ENCODE data around the gene DNAH17.

The DNAH17 gene

DNA sequence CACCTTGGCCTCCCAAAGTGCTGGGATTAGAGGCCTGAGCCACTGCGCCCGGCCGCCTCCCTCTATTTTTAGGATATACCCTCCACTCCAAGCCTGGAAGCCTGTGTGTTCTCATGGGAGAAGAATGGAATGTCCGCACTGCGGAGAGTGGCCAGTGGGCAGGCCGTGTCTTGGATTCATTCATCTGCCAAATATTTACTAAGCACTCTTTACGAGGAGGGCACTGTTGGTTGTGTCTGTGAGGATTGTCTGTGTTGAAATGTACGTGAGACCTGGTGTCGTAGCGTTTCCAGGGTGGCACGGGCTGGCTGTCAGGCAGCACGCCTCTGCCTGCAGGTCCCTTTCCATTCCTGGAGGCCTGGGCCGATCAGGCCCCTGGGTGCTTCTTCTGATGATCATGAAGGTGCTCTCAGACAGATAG is 179.5 kb downstream of the DNAH17 start:
- Histone ChIP-seq H3K27ac (no peak overlapping the region), H3K4me2 (ENCODE audit: low read length) (no peak overlapping the region), H3K27me3 (ENCODE audit: control insufficient read depth, insufficient read depth, low read length) (no peaks in the 10 kb centered on the region), H3K4me1 (peaks cover 4% of the 10 kb centered on the region), H3K9me3 (ENCODE audit: control insufficient read depth, low read length) (no peaks in the 10 kb centered on the region), H3K9ac (no peak overlapping the region), H2AFZ (no peak overlapping the region), H3K4me3 (ENCODE audit: low read depth, low read length) (no peak overlapping the region), H3K79me2 (peaks cover 75% of the 10 kb centered on the region), H3K36me3 (ENCODE audit: control insufficient read depth, insufficient read depth, low read length) (no peaks in the 10 kb centered on the region)
- TF ChIP-seq, protein P1, sequence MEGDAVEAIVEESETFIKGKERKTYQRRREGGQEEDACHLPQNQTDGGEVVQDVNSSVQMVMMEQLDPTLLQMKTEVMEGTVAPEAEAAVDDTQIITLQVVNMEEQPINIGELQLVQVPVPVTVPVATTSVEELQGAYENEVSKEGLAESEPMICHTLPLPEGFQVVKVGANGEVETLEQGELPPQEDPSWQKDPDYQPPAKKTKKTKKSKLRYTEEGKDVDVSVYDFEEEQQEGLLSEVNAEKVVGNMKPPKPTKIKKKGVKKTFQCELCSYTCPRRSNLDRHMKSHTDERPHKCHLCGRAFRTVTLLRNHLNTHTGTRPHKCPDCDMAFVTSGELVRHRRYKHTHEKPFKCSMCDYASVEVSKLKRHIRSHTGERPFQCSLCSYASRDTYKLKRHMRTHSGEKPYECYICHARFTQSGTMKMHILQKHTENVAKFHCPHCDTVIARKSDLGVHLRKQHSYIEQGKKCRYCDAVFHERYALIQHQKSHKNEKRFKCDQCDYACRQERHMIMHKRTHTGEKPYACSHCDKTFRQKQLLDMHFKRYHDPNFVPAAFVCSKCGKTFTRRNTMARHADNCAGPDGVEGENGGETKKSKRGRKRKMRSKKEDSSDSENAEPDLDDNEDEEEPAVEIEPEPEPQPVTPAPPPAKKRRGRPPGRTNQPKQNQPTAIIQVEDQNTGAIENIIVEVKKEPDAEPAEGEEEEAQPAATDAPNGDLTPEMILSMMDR (IDR thresholded peaks at IDR 0.05): no peak

DNA sequence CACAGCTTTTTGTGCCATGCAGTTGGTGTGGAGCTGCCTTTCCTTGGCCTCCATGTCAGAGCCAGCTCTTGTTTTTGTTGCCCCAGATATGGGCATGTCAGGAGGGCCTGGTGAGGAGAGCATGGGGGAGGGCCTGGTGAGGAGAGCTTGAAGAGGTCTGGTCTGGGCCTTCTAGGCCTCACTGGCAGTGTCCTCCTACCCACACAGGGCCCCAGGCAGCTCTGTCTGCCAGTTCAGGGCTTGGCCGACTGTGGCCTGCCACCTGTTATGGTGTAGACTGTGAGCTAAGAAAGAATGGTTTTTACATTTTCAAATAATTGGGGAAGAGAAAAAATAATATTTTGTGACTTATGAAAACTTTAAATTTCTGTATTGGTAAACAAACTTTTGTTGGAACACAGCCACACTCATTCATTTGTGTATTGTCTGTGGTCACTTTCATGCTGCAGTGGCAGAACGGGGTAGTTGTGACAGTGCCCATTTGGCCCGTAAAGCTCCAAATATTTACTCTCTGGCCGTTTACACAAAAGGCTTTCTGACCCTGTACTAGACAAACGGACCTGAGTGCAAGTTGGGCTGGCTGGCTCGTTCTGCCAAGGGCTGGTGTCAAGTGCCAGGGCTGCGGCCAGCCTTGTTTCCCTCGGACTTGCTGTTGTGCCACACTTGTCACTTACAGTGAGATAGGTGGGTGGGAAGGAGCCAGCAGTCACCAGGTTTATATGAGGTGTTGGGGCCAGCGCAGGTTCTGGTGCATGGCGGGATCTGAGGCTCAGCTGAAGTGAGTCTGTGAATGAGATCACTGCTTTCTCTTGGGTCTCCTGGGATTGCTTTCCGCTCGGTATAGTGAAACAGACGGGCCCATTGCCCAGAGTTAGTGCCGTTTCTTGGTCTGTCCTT is 180.5 kb downstream of the DNAH17 start:
- Histone ChIP-seq H2AFZ (no peak overlapping the region), H3K36me3 (ENCODE audit: control insufficient read depth, insufficient read depth, low read length) (no peaks in the 10 kb centered on the region), H3K27ac (no peak overlapping the region), H3K9ac (no peak overlapping the region), H3K4me1 (peaks cover 4% of the 10 kb centered on the region), H3K4me3 (ENCODE audit: low read depth, low read length) (no peak overlapping the region), H3K9me3 (ENCODE audit: control insufficient read depth, low read length) (no peaks in the 10 kb centered on the region), H3K4me2 (ENCODE audit: low read length) (no peak overlapping the region), H3K79me2 (peaks cover 78% of the 10 kb centered on the region), H3K27me3 (ENCODE audit: control insufficient read depth, insufficient read depth, low read length) (no peaks in the 10 kb centered on the region)
- TF ChIP-seq, protein P1 (IDR thresholded peaks at IDR 0.05): no peak

GRCh38 chr17:78395155-78395554 is 182.0 kb downstream of the DNAH17 start:
- H3K4me1 ChIP-seq: peaks cover 4% of the 10 kb centered on the region
- no peak overlapping the region for H3K27ac ChIP-seq
- H3K4me3 ChIP-seq (ENCODE audit: low read depth, low read length): no peak overlapping the region
- TF ChIP-seq, protein P1 (IDR thresholded peaks at IDR 0.05): no peak
- no peak overlapping the region for H3K4me2 ChIP-seq (ENCODE audit: low read length)
- no peaks in the 10 kb centered on the region for H3K36me3 ChIP-seq (ENCODE audit: control insufficient read depth, insufficient read depth, low read length)
- H3K9me3 ChIP-seq (ENCODE audit: control insufficient read depth, low read length): no peaks in the 10 kb centered on the region
- H3K79me2 ChIP-seq: peaks cover 92% of the 10 kb centered on the region
- H3K9ac ChIP-seq: no peak overlapping the region
- no peak overlapping the region for H2AFZ ChIP-seq
- no peaks in the 10 kb centered on the region for H3K27me3 ChIP-seq (ENCODE audit: control insufficient read depth, insufficient read depth, low read length)

DNA sequence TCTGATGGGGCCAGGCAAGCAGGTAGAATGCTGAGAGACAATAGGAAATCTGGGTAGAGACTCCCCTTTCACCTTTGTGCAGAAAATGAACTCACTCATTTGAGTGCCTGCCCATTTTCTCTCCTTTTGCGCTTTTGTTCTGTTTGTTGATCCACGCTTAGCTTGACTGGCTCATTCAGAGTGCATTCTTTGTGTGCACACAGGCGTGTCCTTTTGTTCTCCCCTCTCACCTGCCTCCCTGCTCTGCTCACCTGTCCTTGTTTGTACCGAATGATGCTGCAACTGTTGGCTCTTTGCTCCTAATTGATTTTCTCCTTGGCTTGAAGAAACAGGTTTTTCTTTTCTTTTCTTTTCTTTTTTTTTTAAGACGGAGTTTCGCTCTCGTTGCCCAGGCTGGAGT is 183.0 kb downstream of the DNAH17 start:
- Histone ChIP-seq H2AFZ (no peak overlapping the region), H3K79me2 (peaks cover 95% of the 10 kb centered on the region), H3K9ac (no peak overlapping the region), H3K27ac (no peak overlapping the region), H3K36me3 (ENCODE audit: control insufficient read depth, insufficient read depth, low read length) (no peaks in the 10 kb centered on the region), H3K4me1 (peaks cover 4% of the 10 kb centered on the region), H3K9me3 (ENCODE audit: control insufficient read depth, low read length) (no peaks in the 10 kb centered on the region), H3K4me2 (ENCODE audit: low read length) (no peak overlapping the region), H3K27me3 (ENCODE audit: control insufficient read depth, insufficient read depth, low read length) (no peaks in the 10 kb centered on the region), H3K4me3 (ENCODE audit: low read depth, low read length) (no peak overlapping the region)
- TF ChIP-seq, protein P1 (IDR thresholded peaks at IDR 0.05): no peak

DNA sequence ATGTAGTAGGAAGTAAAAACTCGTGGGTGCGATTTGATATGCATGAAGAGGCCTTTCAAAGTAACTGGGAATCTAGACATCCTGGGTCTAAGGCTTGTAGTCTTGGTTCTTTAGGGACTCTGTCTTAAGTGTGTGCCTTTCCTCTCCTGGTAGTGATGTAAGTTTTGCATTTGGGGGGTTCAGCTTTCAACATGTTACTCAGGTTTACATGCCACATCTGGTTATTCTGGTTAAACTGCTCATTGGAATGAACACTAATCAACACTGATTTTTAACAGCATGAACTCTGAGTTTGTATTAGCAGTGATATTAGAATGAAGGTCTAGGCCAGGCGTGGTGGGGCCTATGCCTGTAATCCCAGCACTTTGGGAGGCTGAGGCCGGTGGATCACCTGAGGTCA is 183.6 kb downstream of the DNAH17 start:
- peaks cover 4% of the 10 kb centered on the region for H3K4me1 ChIP-seq
- H3K4me2 ChIP-seq (ENCODE audit: low read length): no peak overlapping the region
- H3K27ac ChIP-seq: no peak overlapping the region
- H3K36me3 ChIP-seq (ENCODE audit: control insufficient read depth, insufficient read depth, low read length): no peaks in the 10 kb centered on the region
- H3K79me2 ChIP-seq: peaks cover 95% of the 10 kb centered on the region
- no peak overlapping the region for H3K9ac ChIP-seq
- H3K27me3 ChIP-seq (ENCODE audit: control insufficient read depth, insufficient read depth, low read length): no peaks in the 10 kb centered on the region
- TF ChIP-seq, protein P1 (IDR thresholded peaks at IDR 0.05): no peak
- no peaks in the 10 kb centered on the region for H3K9me3 ChIP-seq (ENCODE audit: control insufficient read depth, low read length)
- H2AFZ ChIP-seq: no peak overlapping the region
- H3K4me3 ChIP-seq (ENCODE audit: low read depth, low read length): no peak overlapping the region
